ENCODE results near the gene MAP4K4.
"Not testable (repeated sequence)": the region's sequence is repeated elsewhere in the genome, so short reads cannot be mapped to it uniquely, and the experiment has no call there.

The MAP4K4 gene

GRCh38 chr2:101904916-101905315 is 207.4 kb downstream of the MAP4K4 start:
- DNase-seq (ENCODE audit: low read depth): no peak

- DNase-seq (ENCODE audit: low read depth): no peak
Observed at GRCh38 chr2:101905746-101906336, 208.3 kb downstream of the MAP4K4 start.

- no peak for DNase-seq (ENCODE audit: low read depth)
Observed at GRCh38 chr2:101909760-101910159, 212.3 kb downstream of the MAP4K4 start.

- no peak for DNase-seq (ENCODE audit: low read depth)
Observed at GRCh38 chr2:101912545-101912944, 215.0 kb downstream of the MAP4K4 start.

GRCh38 chr2:101921319-101921952 is 223.9 kb downstream of the MAP4K4 start:
- no peak for DNase-seq (ENCODE audit: low read depth)

GRCh38 chr2:101921953-101922325 is 224.4 kb downstream of the MAP4K4 start:
- DNase-seq (ENCODE audit: low read depth): no peak

GRCh38 chr2:101924311-101924710 is 226.8 kb downstream of the MAP4K4 start:
- not testable (repeated sequence) for DNase-seq (ENCODE audit: low read depth)

- DNase-seq (ENCODE audit: low read depth): no peak
Observed at GRCh38 chr2:101930019-101930418, 232.5 kb downstream of the MAP4K4 start.

GRCh38 chr2:101930847-101931246 is 233.3 kb downstream of the MAP4K4 start:
- no peak for DNase-seq (ENCODE audit: low read depth)

GRCh38 chr2:101931402-101931801 is 233.9 kb downstream of the MAP4K4 start:
- DNase-seq (ENCODE audit: low read depth): no peak

- not testable (repeated sequence) for DNase-seq (ENCODE audit: low read depth)
Observed at GRCh38 chr2:101935764-101936163, 238.3 kb downstream of the MAP4K4 start.

- DNase-seq (ENCODE audit: low read depth): no peak
Observed at GRCh38 chr2:101942851-101943250, 245.3 kb downstream of the MAP4K4 start.

Measured in amniotic epithelial cell (primary cell).